B cell (primary cell): ENCODE data around the gene ZFYVE21. TPM values are rescaled to one million over a fixed set of nuclear protein-coding genes. Genes with fewer than 3 reads are reported as not detected.

Experiments used
- ATAC-seq: fragments of 200-7000 bp; cut with Tn5 transposase; one replicate; pipeline ENCODE4 v1.10.0; 2021; ENCODE audit warnings: low read depth, mild to moderate bottlenecking, moderate number of reproducible peaks, moderate library complexity
- CTCF ChIA-PET: fragments of 350-600 bp; sonication (Branson Sonifier 250); formaldehyde crosslinking; loops from one replicate; lab custom pipeline; 2021; ENCODE audit warnings: antibody characterized with exemption, inconsistent platforms; lab: Charles Lee
- POLR2A ChIA-PET: fragments of 350-600 bp; sonication (Branson Sonifier 250); formaldehyde crosslinking; loops from one replicate; lab custom pipeline; 2021; ENCODE audit warnings: antibody characterized with exemption; lab: Charles Lee
- DNase-seq: peaks from one replicate; pipeline ENCODE4 v3.0.0; 2013
- H2AFZ ChIP-seq: 2 replicates; pipeline ENCODE4 v1.6.1; 2012; ENCODE audit warnings: mild to moderate bottlenecking, low read depth, low read length; ENCODE audit not compliant: insufficient read depth, poor library complexity, severe bottlenecking
- H3K27ac ChIP-seq, 2 donors: 1 replicate in 1 of 2; 2 replicates in 1 of 2; pipeline ENCODE4 v1.5.1; 2012 to 2013; ENCODE audit warnings: low read length in 2 of 2, mild to moderate bottlenecking in 2 of 2, moderate library complexity in 1 of 2
- H3K27me3 ChIP-seq, 4 experiments: fragments of 200-600 bp in 1 of 4; sonication (generic) in 1 of 4; replicated peaks in 1 of 4; 1 replicate in 2 of 4; 2 replicates in 2 of 4; pipeline versions ENCODE4 v1.6.1 to v1.7.0; 2013 to 2016; ENCODE audit warnings: low read length in 3 of 4, mild to moderate bottlenecking in 2 of 4, mixed read lengths in 1 of 4, moderate library complexity in 1 of 4; ENCODE audit not compliant: insufficient read depth in 4 of 4, control insufficient read depth in 3 of 4; ENCODE audit errors: control extremely low read depth in 1 of 4
- H3K36me3 ChIP-seq, 2 experiments: replicated peaks in 1 of 2; 1 replicate in 1 of 2; 2 replicates in 1 of 2; pipeline versions ENCODE4 v1.6.1 to v1.7.1; 2013; ENCODE audit warnings: low read length in 1 of 2; ENCODE audit not compliant: insufficient read depth in 2 of 2, control insufficient read depth in 1 of 2; ENCODE audit errors: control extremely low read depth in 1 of 2, extremely low read depth in 1 of 2
- H3K4me1 ChIP-seq, 2 donors: fragments of 200-600 bp in 1 of 2; sonication (generic) in 1 of 2; 1 replicate in 1 of 2; 2 replicates in 1 of 2; pipeline versions ENCODE4 v1.5.1 to v1.6.1; 2013 to 2017; ENCODE audit warnings: low read length in 2 of 2; ENCODE audit not compliant: control insufficient read depth in 2 of 2, insufficient read depth in 2 of 2
- H3K4me2 ChIP-seq: replicated peaks from 2 replicates; pipeline ENCODE3; 2012; ENCODE audit warnings: mild to moderate bottlenecking, low read depth, low read length; ENCODE audit not compliant: poor library complexity, severe bottlenecking
- H3K4me3 ChIP-seq, 5 experiments: fragments of 200-600 bp in 1 of 5; sonication (generic) in 1 of 5; 1 replicate in 3 of 5; 2 replicates in 2 of 5; pipeline versions ENCODE4 v1.5.1 to v1.7.0; 2011 to 2016; ENCODE audit warnings: low read length in 4 of 5, mild to moderate bottlenecking in 4 of 5, low read depth in 2 of 5, control low read depth in 1 of 5, moderate library complexity in 1 of 5; ENCODE audit not compliant: insufficient read depth in 1 of 5; ENCODE audit errors: control extremely low read depth in 1 of 5, extremely low read depth in 1 of 5
- H3K79me2 ChIP-seq: fragments of 200-600 bp; sonication (generic); one replicate; pipeline ENCODE4 v1.6.0; 2016; ENCODE audit warnings: low read length; ENCODE audit not compliant: control insufficient read depth, insufficient read depth
- H3K9ac ChIP-seq: fragments of 200-600 bp; sonication (generic); 2 replicates; pipeline ENCODE4 v1.6.1; 2017; ENCODE audit warnings: mild to moderate bottlenecking, low read length, moderate library complexity
- H3K9me3 ChIP-seq, 3 donors: one replicate each; pipeline versions ENCODE4 v1.6.1 to v1.7.1; 2013; ENCODE audit warnings: low read length in 2 of 3; ENCODE audit not compliant: control insufficient read depth in 2 of 3, insufficient read depth in 1 of 3; ENCODE audit errors: control extremely low read depth in 1 of 3
- H4K20me1 ChIP-seq: 2 replicates; pipeline ENCODE4 v1.6.0; 2012; ENCODE audit warnings: mild to moderate bottlenecking, low read length; ENCODE audit not compliant: insufficient read depth, control insufficient read depth, poor library complexity, severe bottlenecking
- H3K27ac Mint-ChIP-seq: one replicate; pipeline ENCODE4 v1.8.0; 2021; ENCODE audit warnings: mixed read lengths
- H3K27me3 Mint-ChIP-seq: one replicate; pipeline ENCODE4 v1.8.0; 2021; ENCODE audit warnings: mixed read lengths
- H3K4me1 Mint-ChIP-seq: one replicate; pipeline ENCODE4 v1.8.0; 2021; ENCODE audit warnings: mixed read lengths
- H3K4me3 Mint-ChIP-seq: one replicate; pipeline ENCODE4 v1.8.0; 2021; ENCODE audit warnings: mixed read lengths
- H3K9me3 Mint-ChIP-seq: one replicate; pipeline ENCODE4 v1.8.0; 2022; ENCODE audit warnings: mixed read lengths; ENCODE audit not compliant: insufficient read depth
- EZH2 ChIP-seq: IDR thresholded peaks from 2 replicates; pipeline ENCODE4 v1.6.1; 2012; ENCODE audit warnings: borderline replicate concordance, low read depth, mild to moderate bottlenecking, moderate library complexity, low read length; ENCODE audit not compliant: insufficient read depth, poor library complexity, severe bottlenecking
- WGBS: methylation state at CpG from one replicate; pipeline ENCODE4 v1.1.5; 2013; ENCODE audit warnings: missing lambda C conversion rate; ENCODE audit not compliant: insufficient coverage; 5-methylcytosine and 5-hydroxymethylcytosine counted together
- intact Hi-C: fragments of 100-400 bp; cut with micrococcal nuclease; formaldehyde crosslinking; loops from one replicate; pipeline ENCODE4 v1.10.0; 2022
- polyA plus RNA-seq: library from polyadenylated mRNA; depleted of rRNA; stranded (reverse); fragments of >200 nt; gene quantifications from 2 replicates; pipeline ENCODE4 v1.2.3, GENCODE V29; 2012
- total RNA-seq, 2 donors: library from RNA; stranded (reverse); fragments of 120-200 nt in 1 of 2; gene quantifications; 1 replicate in 1 of 2; 2 replicates in 1 of 2; pipeline versions ENCODE4 v1.2.3 to v1.2.4, GENCODE V29; 2013 to 2022
- TF ChIP-seq, protein P1 (sequence below): fragments of 200-600 bp; IDR thresholded peaks from one replicate; pipeline ENCODE4 v1.8.0; 2022; ENCODE audit warnings: antibody characterized with exemption, mild to moderate bottlenecking

ZFYVE21 gene
- total and polyA plus RNA-seq, 2 donors (not counting 1 experiment from before 2014, with no cell fraction given) = 17.0 to 18.6 TPM

DNA sequence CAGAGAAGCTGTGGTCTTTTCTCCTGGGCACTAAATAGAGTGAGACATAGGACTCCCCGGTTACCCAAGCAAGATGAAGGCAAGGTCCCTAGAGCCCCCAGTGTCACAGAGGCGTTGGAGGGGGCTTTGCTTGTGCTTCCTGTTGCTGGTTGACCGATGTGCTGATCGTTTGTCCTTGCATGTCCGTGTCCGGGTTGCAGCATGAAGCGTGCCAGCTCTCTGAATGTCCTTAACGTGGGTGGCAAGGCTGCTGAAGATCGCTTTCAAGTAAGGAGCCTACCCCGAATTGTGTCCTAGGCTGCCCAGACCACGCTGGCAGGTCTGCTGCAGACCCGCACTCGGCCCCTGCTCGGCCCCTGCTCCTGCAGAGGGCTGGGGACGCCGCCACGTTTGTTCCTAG is 23.5 kb upstream of the ZFYVE21 start:
- Mint-ChIP-seq H3K27me3 (no peaks in the 10 kb centered on the region), H3K27ac (peak overlapping the region; percentile 87), H3K4me3 (peak overlapping the region; percentile 69), H3K4me1 (peaks cover 59% of the 10 kb centered on the region), H3K9me3 (no peaks in the 10 kb centered on the region)
- ChIA-PET POLR2A (interaction anchor here (0.6 kb wide), 1 partner anchor 1094 kb away, joined by 4 read pairs; no protein-coding TSS in a partner anchor), CTCF (interaction anchor here (0.9 kb wide), 1 partner anchor 9 kb away, joined by 5 read pairs; no protein-coding TSS in a partner anchor)
- Histone ChIP-seq H3K9me3 (no peaks in the 10 kb centered on the region), H2AFZ (no peak overlapping the region), H3K4me2 (peak overlapping the region; percentile 45), H3K79me2 (peaks cover 8% of the 10 kb centered on the region), H3K27me3 (no peaks in the 10 kb centered on the region), H3K4me1 (peaks cover 49 to 58% of the 10 kb centered on the region in 2 donors), H3K27ac (peak overlapping the region; percentile 68 to 79), H4K20me1 (peaks cover 15% of the 10 kb centered on the region), H3K9ac (no peak overlapping the region), H3K4me3 (no peak overlapping the region), H3K36me3 (peaks cover 0 to 28% of the 10 kb centered on the region in 2 experiments)
- intact Hi-C loops = no loop called here
- WGBS = 33% methylated on average over 12 of the region's 17 CpGs
- ATAC-seq (peak; percentile 26), DNase-seq (no peak)
- TF ChIP-seq, protein P1, sequence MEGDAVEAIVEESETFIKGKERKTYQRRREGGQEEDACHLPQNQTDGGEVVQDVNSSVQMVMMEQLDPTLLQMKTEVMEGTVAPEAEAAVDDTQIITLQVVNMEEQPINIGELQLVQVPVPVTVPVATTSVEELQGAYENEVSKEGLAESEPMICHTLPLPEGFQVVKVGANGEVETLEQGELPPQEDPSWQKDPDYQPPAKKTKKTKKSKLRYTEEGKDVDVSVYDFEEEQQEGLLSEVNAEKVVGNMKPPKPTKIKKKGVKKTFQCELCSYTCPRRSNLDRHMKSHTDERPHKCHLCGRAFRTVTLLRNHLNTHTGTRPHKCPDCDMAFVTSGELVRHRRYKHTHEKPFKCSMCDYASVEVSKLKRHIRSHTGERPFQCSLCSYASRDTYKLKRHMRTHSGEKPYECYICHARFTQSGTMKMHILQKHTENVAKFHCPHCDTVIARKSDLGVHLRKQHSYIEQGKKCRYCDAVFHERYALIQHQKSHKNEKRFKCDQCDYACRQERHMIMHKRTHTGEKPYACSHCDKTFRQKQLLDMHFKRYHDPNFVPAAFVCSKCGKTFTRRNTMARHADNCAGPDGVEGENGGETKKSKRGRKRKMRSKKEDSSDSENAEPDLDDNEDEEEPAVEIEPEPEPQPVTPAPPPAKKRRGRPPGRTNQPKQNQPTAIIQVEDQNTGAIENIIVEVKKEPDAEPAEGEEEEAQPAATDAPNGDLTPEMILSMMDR = no peak
- no peak for TF ChIP-seq EZH2

DNA sequence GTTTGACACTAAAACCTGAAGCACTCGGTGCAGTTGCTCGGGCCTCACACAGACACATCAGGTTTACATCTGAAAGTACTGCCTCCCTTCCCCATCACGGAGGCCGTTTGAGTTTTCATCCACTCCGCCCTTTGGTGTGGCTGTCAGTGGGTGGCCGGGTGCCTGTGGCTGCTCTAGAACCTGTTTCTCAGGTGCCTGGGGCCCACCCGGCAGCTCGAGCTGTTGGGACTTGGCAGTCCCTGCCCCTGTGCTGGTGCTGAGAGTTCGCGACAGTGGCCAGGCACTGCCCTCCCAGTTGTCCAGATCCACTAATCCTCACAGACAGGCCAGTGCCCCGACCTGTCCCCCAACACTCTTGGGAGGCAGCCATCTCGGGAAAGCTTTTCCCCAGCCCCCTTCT is 22.7 kb upstream of the ZFYVE21 start:
- Mint-ChIP-seq H3K9me3 (no peaks in the 10 kb centered on the region), H3K4me1 (peaks cover 65% of the 10 kb centered on the region), H3K27ac (peak overlapping the region; percentile 68), H3K4me3 (no peak overlapping the region), H3K27me3 (no peaks in the 10 kb centered on the region)
- H3K36me3 ChIP-seq = peaks cover 0 to 30% of the 10 kb centered on the region in 2 experiments
- H4K20me1 ChIP-seq = peaks cover 19% of the 10 kb centered on the region
- no peak overlapping the region for H3K4me2 ChIP-seq
- intact Hi-C loops = no loop called here
- H2AFZ ChIP-seq = no peak overlapping the region
- CTCF ChIA-PET = no interaction called here
- peak; percentile 12 for DNase-seq
- peaks cover 8% of the 10 kb centered on the region for H3K79me2 ChIP-seq
- WGBS = 91% methylated on average over 8 of the region's 12 CpGs
- no peak overlapping the region for H3K4me3 ChIP-seq
- peak overlapping the region in 1 of 2 donors; percentile 79 for H3K27ac ChIP-seq
- TF ChIP-seq, protein P1 = no peak
- TF ChIP-seq EZH2 = no peak
- H3K9me3 ChIP-seq = no peaks in the 10 kb centered on the region
- peaks cover 52 to 62% of the 10 kb centered on the region in 2 donors for H3K4me1 ChIP-seq
- POLR2A ChIA-PET = interaction anchor here (0.6 kb wide), 1 partner anchor 1095 kb away, joined by 4 read pairs; no protein-coding TSS in a partner anchor
- no peaks in the 10 kb centered on the region for H3K27me3 ChIP-seq
- ATAC-seq = no peak
- H3K9ac ChIP-seq = no peak overlapping the region
